BLaER1 treated with 17β-estradiol and CSF1 and Interleukin-3, amounts not matched to agents 10 nM and 100 nM (cell line): Measurements from ENCODE around the gene PLEKHS1.
"Not testable (repeated sequence)": the region's sequence is repeated elsewhere in the genome, so short reads cannot be mapped to it uniquely, and the experiment has no call there.

Experiments
- H3K27ac ChIP-seq, 11 experiments: shearing (Covaris generic); formaldehyde crosslinking; 2 replicates each; pipeline ENCODE4 v1.8.1; 2022
- H3K27me3 ChIP-seq, 11 experiments: shearing (Covaris generic); formaldehyde crosslinking; 2 replicates each; pipeline ENCODE4 v1.8.1; 2022
- H3K36me3 ChIP-seq, 11 experiments: shearing (Covaris generic); formaldehyde crosslinking; 2 replicates each; pipeline ENCODE4 v1.8.1; 2022
- H3K4me1 ChIP-seq, 10 experiments: shearing (Covaris generic); formaldehyde crosslinking; 2 replicates each; pipeline ENCODE4 v1.8.1; 2022
- H3K4me2 ChIP-seq, 11 experiments: shearing (Covaris generic); formaldehyde crosslinking; 2 replicates each; pipeline ENCODE4 v1.8.1; 2022
- H3K4me3 ChIP-seq, 10 experiments: shearing (Covaris generic); formaldehyde crosslinking; 2 replicates each; pipeline ENCODE4 v1.8.1; 2022
- H3K9ac ChIP-seq, 11 experiments: shearing (Covaris generic); formaldehyde crosslinking; 2 replicates each; pipeline ENCODE4 v1.8.1; 2022
- H3K9me3 ChIP-seq, 11 experiments: shearing (Covaris generic); formaldehyde crosslinking; replicated peaks in 1 of 11; 2 replicates each; pipeline ENCODE4 v1.8.1; 2022
- H4K20me1 ChIP-seq, 11 experiments: shearing (Covaris generic); formaldehyde crosslinking; 2 replicates each; pipeline ENCODE4 v1.8.1; 2022
- Cebpa-rat ChIP-seq, 11 experiments: shearing (Covaris generic); IDR thresholded peaks; 2 replicates each; pipeline ENCODE4 v1.8.1; 2022

The PLEKHS1 gene

DNA sequence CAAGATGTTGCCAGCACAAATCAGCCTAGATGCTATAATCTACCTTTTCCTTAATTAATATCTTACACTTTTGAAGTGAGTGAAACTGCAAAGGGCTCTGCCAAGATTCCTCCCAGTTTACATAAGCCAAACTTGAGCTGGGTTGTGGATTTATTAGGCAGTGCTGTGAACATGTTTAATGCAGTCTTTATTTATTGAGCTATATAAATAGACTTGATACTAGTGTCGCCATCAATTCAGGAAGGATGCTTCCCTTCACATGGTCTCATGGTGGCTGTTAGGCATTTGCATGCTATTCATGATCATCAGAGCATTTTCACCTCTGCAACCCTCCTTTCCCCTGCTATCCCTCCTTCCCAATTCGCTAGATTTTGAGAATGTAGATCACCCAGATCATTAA is 40.2 kb downstream of the PLEKHS1 start:
- H3K4me1 ChIP-seq, result peaks cover 0 to 27% (median 3%) of the 10 kb centered on the region in 10 experiments; a peak in 9 of 20 replicates
- no peaks in the 10 kb centered on the region for H3K27me3 ChIP-seq
- no peak overlapping the region for H3K9ac ChIP-seq
- H3K36me3 ChIP-seq, result no peaks in the 10 kb centered on the region
- H3K4me3 ChIP-seq, result no peak overlapping the region
- H4K20me1 ChIP-seq, result no peaks in the 10 kb centered on the region
- no peak overlapping the region for H3K4me2 ChIP-seq
- H3K9me3 ChIP-seq, result 0 out of 22 replicates have a peak, but pooled peaks cover 0 to 5% (median 0%) of the 10 kb centered on the region in 11 experiments
- no peak for TF ChIP-seq Cebpa-rat (IDR thresholded peaks at IDR 0.05)
- H3K27ac ChIP-seq, result no peak overlapping the region

DNA sequence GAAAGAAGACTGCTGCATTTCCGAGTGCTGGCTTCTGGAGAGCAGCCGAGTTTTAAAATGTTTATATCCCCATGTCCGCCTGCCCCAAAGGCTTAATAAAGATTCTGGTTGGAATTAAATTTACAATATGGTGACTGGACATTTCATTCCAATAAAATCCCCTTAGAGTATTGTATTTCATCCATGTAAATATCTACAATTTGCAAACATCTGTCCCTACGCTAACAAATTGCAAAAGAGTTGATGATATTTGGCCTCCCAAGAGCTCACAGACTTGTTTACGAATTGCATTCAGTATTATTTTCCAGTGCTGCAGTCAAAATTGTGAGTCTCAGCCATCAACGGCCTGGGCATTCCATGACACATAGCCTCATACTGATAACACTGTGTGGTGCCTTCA is 50.1 kb downstream of the PLEKHS1 start:
- no peaks in the 10 kb centered on the region for H4K20me1 ChIP-seq
- no peak overlapping the region for H3K9ac ChIP-seq
- H3K4me3 ChIP-seq, result no peak overlapping the region

DNA sequence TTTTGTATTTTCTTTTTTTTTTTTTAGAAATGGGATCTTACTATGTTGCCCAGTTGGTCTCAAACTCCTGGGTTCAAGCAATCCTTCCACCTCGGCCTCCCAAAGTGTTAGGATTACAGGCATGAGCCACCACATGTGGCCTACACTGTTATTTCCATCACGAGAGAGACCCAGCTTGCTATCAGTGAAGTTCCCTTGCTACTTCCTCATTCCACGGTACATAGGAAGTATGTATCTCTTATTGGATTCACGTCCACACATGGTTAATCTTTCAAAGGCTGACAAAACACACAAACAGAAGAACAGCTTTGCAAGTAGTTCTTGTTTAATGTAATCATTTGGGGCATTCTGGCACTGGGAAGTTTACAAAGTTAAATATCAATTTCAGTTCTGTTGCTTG is 51.5 kb downstream of the PLEKHS1 start:
- TF ChIP-seq Cebpa-rat (IDR thresholded peaks at IDR 0.05), result no peak
- Histone ChIP-seq H3K9ac (no peak overlapping the region), H3K4me3 (no peak overlapping the region), H3K4me2 (peak overlapping the region in 5 of 11 experiments; percentile 1 to 23 (median 9); a peak in 7 of 22 replicates), H3K9me3 (no peaks in the 10 kb centered on the region), H3K36me3 (no peaks in the 10 kb centered on the region), H4K20me1 (no peaks in the 10 kb centered on the region), H3K4me1 (peaks cover 0 to 10% (median 0%) of the 10 kb centered on the region in 10 experiments; a peak in 7 of 20 replicates), H3K27me3 (no peaks in the 10 kb centered on the region), H3K27ac (peak overlapping the region in 1 of 11 experiments; percentile 17; a peak in 1 of 22 replicates)

More for the DNA sequence above, 50.1 kb downstream of the PLEKHS1 start:
- Histone ChIP-seq H3K27me3 (no peaks in the 10 kb centered on the region), H3K4me2 (no peak overlapping the region), H3K36me3 (no peaks in the 10 kb centered on the region), H3K27ac (no peak overlapping the region), H3K9me3 (no peaks in the 10 kb centered on the region), H3K4me1 (peaks cover 0 to 10% (median 0%) of the 10 kb centered on the region in 10 experiments; a peak in 7 of 20 replicates)
- TF ChIP-seq Cebpa-rat (IDR thresholded peaks at IDR 0.05), result no peak

DNA sequence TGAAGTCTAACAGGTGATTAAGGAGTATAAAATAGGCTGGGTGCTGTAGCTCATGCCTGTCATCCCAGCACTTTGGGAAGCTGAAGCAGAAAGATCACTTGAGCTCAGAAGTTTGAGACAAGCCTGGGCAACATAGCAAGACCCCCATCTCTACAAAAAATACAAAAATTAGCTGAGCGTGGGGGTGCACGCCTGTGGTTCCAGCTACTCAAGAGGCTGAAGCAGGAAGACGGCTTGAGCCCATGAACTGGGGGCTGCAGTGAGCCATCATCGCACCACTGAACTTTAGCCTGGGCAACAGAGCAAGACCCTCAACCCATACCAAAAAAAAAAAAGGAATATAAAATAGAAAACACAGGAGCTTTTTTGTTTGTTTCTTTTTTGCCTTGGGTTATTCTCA is 55.0 kb downstream of the PLEKHS1 start:
- Histone ChIP-seq H3K27me3 (no peaks in the 10 kb centered on the region), H3K4me1 (peaks cover 0 to 10% (median 0%) of the 10 kb centered on the region in 10 experiments; a peak in 7 of 20 replicates), H3K9ac (no peak overlapping the region), H3K4me2 (no peak overlapping the region), H3K36me3 (no peaks in the 10 kb centered on the region), H4K20me1 (no peaks in the 10 kb centered on the region), H3K9me3 (no peaks in the 10 kb centered on the region), H3K27ac (no peak overlapping the region), H3K4me3 (no peak overlapping the region)
- no peak for TF ChIP-seq Cebpa-rat (IDR thresholded peaks at IDR 0.05)

DNA sequence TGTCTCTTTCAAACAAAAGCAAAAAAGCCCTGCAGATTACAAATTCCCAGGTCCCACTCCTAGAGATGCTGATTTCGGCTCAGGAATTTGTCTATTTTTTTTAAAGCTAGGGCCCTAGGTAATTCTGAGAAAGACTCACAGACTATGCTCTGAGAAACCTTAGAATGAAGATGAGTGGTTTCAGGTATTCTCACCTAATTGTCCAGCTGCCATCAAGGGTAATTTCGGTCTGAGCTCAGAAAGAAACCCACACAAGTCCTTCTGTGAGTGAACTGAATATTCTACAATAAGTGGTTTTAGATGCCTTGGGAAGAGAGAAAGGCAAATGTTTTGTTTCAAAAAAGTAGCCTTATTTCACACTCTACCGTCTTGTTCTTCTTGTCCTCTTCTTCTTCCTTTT is 56.7 kb downstream of the PLEKHS1 start:
- H3K4me1 ChIP-seq, result peaks cover 0 to 3% (median 0%) of the 10 kb centered on the region in 10 experiments; a peak in 5 of 20 replicates
- no peaks in the 10 kb centered on the region for H4K20me1 ChIP-seq
- H3K27ac ChIP-seq, result no peak overlapping the region
- H3K9ac ChIP-seq, result no peak overlapping the region
- TF ChIP-seq Cebpa-rat (IDR thresholded peaks at IDR 0.05), result no peak
- no peaks in the 10 kb centered on the region for H3K9me3 ChIP-seq
- H3K36me3 ChIP-seq, result no peaks in the 10 kb centered on the region
- no peaks in the 10 kb centered on the region for H3K27me3 ChIP-seq
- no peak overlapping the region for H3K4me2 ChIP-seq
- no peak overlapping the region for H3K4me3 ChIP-seq

DNA sequence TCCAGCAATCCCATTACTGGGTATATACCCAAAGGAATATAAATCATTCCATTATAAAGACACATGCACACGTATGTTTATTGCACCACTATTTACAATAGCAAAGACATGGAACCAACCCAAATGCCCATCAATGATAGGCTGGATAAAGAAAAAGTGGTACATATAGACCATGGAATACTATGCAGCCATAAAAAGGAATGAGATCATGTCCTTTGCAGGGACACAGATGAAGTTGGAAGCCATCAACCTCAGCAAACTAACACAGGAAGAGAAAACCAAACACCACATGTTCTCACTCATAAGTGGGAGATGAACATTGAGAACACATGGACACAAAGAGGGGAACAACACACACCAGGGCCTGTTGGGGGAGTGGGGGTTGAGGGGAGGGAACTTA is 63.2 kb downstream of the PLEKHS1 start:
- H3K9ac ChIP-seq, H4K20me1 ChIP-seq, H3K36me3 ChIP-seq, H3K4me2 ChIP-seq, H3K27ac ChIP-seq, H3K4me1 ChIP-seq, H3K27me3 ChIP-seq, H3K4me3 ChIP-seq, H3K9me3 ChIP-seq: not testable (repeated sequence)

DNA sequence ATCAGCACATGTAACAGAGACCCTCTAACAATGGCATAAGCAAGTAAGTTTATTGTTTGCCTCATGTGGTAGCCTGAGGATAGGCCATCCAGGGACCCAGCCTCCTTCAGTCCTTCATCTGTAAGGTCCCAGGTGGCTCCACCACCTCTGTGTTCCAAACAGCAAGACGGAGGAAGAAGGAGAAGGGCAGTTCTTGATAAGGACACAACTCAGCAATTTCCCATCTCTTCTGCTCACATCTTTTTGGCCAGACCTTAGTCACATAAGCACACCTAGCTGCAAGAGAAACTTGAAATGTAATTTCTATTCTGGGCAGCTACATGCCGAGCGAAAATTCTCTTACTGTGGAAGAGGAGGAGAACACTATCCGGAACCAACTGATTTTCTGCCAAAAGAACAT is 68.5 kb downstream of the PLEKHS1 start:
- no peak overlapping the region for H3K4me3 ChIP-seq
- no peaks in the 10 kb centered on the region for H3K36me3 ChIP-seq
- no peaks in the 10 kb centered on the region for H3K4me1 ChIP-seq
- no peak for TF ChIP-seq Cebpa-rat (IDR thresholded peaks at IDR 0.05)
- no peak overlapping the region for H3K4me2 ChIP-seq
- peaks cover 0 to 7% (median 4%) of the 10 kb centered on the region in 11 experiments; a peak in 6 of 22 replicates for H3K9me3 ChIP-seq
- no peak overlapping the region for H3K9ac ChIP-seq
- no peaks in the 10 kb centered on the region for H4K20me1 ChIP-seq
- H3K27me3 ChIP-seq, result no peaks in the 10 kb centered on the region
- H3K27ac ChIP-seq, result no peak overlapping the region

DNA sequence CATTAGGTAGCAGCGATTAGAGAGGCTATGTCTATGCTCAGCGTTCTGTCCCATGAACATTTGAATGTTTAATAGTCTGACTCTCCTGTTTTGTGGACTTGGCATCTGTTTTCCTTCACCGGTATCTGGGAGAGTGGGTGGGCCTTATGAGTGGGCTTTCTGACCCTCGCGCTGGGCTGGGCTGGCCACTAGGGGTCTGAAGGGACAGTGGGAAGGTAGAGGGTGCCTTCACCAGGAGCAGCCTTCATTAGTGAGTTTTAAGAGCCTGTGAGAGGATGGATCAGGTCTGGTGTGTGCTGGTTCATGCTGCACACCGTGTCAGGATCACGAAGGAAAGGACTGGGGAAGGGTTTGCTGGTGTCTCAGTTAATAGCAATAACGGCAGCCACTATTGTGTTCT is 69.0 kb downstream of the PLEKHS1 start:
- Histone ChIP-seq H4K20me1 (no peaks in the 10 kb centered on the region), H3K4me3 (no peak overlapping the region), H3K4me1 (no peaks in the 10 kb centered on the region), H3K27me3 (no peaks in the 10 kb centered on the region), H3K36me3 (no peaks in the 10 kb centered on the region), H3K27ac (no peak overlapping the region), H3K4me2 (no peak overlapping the region), H3K9me3 (peaks cover 0 to 12% (median 9%) of the 10 kb centered on the region in 11 experiments; a peak in 11 of 22 replicates), H3K9ac (no peak overlapping the region)
- TF ChIP-seq Cebpa-rat (IDR thresholded peaks at IDR 0.05), result no peak

DNA sequence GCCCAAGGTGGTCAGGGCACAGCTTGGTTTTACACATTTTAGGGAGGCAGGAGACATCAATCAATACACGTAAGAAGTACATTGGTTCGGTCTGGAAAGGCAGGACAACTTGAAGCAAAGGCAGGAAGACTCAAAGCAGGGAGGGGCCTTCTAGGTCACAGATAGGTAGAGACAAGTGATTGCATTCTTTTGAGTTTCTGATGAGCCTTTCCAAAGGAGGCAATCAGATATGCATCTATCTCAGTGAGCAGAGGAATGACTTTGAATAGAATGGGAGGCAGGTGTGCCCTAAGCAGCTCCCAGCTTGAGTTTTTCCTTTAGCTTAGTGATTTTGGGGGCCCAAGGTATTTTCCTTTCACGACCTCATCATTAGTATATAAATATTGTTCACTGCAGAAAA is 69.8 kb downstream of the PLEKHS1 start:
- not testable (repeated sequence) for H3K36me3 ChIP-seq, H3K9ac ChIP-seq, H3K4me3 ChIP-seq, H3K27me3 ChIP-seq, H4K20me1 ChIP-seq, H3K4me2 ChIP-seq, H3K27ac ChIP-seq, H3K4me1 ChIP-seq
- peaks cover 0 to 19% (median 11%) of the 10 kb centered on the region in 11 experiments; a peak in 12 of 22 replicates for H3K9me3 ChIP-seq

DNA sequence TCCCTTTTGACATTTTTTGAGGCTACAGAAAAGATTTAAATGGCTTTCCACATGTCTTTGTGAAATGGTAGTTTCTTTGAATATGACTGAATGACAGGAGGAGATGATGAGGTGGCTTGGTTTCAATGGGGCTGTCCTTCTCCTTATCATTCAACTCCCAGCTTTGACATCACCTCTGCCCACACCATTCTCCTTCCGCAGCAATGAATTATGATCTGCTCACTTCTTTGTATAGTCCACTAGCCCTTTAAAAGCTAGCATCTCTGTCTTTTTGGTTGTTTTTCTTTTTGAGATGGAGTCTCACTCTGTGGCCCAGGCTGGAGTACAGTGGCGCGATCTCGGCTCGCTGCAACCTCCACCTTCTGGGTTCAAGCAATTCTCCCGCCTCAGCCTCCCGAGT is 70.7 kb downstream of the PLEKHS1 start:
- peaks cover 0 to 26% (median 16%) of the 10 kb centered on the region in 11 experiments; a peak in 16 of 22 replicates for H3K9me3 ChIP-seq
- H3K27me3 ChIP-seq, result no peaks in the 10 kb centered on the region
- H3K27ac ChIP-seq, result no peak overlapping the region
- no peaks in the 10 kb centered on the region for H3K4me1 ChIP-seq
- no peak for TF ChIP-seq Cebpa-rat (IDR thresholded peaks at IDR 0.05)
- H3K9ac ChIP-seq, result no peak overlapping the region
- no peaks in the 10 kb centered on the region for H4K20me1 ChIP-seq
- H3K36me3 ChIP-seq, result no peaks in the 10 kb centered on the region
- no peak overlapping the region for H3K4me2 ChIP-seq
- H3K4me3 ChIP-seq, result no peak overlapping the region
